H1 (cell line): Measurements from ENCODE around the gene HSD17B8. TPM values are rescaled to one million over a fixed set of nuclear protein-coding genes. Genes with fewer than 3 reads are reported as not detected.

Experiments
- CTCF ChIA-PET: fragments of 300-600 bp; sonication (Branson Sonifier 250); formaldehyde crosslinking; loops from one replicate; lab custom pipeline; 2021; ENCODE audit not compliant: partially characterized antibody; lab: Charles Lee
- POLR2A ChIA-PET: fragments of 300-600 bp; sonication (Branson Sonifier 250); formaldehyde crosslinking; loops from one replicate; lab custom pipeline; 2021; ENCODE audit warnings: inconsistent platforms; ENCODE audit not compliant: partially characterized antibody; lab: Charles Lee
- DNase-seq, 2 experiments: peaks; one replicate each; pipeline versions ENCODE4 v3.0.0 to v3.0.0-alpha.2; 2010 to 2022; ENCODE audit warnings: low spot score in 2 of 2, low read depth in 1 of 2, mixed read lengths in 1 of 2
- FAIRE-seq: peaks from 2 replicates; lab custom pipeline; 2011; peaks lifted over from hg19 to GRCh38; lab: Jason Lieb, UNC
- H2AFZ ChIP-seq: 2 replicates; pipeline ENCODE4 v1.8.1; 2012; ENCODE audit warnings: low read length, inconsistent platforms
- H2AK5ac ChIP-seq: 2 replicates; pipeline ENCODE4 v1.6.1; 2013; ENCODE audit warnings: low read depth, low read length
- H2BK120ac ChIP-seq: replicated peaks from 2 replicates; pipeline ENCODE3; 2013; ENCODE audit warnings: low read depth, low read length, inconsistent platforms
- H2BK12ac ChIP-seq: 2 replicates; pipeline ENCODE4 v1.6.1; 2013; ENCODE audit warnings: low read depth, low read length
- H2BK15ac ChIP-seq: 2 replicates; pipeline ENCODE4 v1.6.1; 2013; ENCODE audit warnings: low read length
- H2BK20ac ChIP-seq: 2 replicates; pipeline ENCODE4 v1.6.1; 2013; ENCODE audit warnings: low read length
- H2BK5ac ChIP-seq: 2 replicates; pipeline ENCODE4 v1.6.1; 2013; ENCODE audit warnings: low read depth, low read length
- H3K14ac ChIP-seq: 2 replicates; pipeline ENCODE4 v1.6.1; 2013; ENCODE audit warnings: inconsistent platforms; ENCODE audit not compliant: insufficient read length
- H3K18ac ChIP-seq: 2 replicates; pipeline ENCODE4 v1.6.1; 2013; ENCODE audit warnings: low read length; ENCODE audit errors: extremely low read depth
- H3K23ac ChIP-seq: 2 replicates; pipeline ENCODE4 v1.6.1; 2013; ENCODE audit warnings: inconsistent platforms; ENCODE audit not compliant: insufficient read length
- H3K23me2 ChIP-seq: 2 replicates; pipeline ENCODE4 v1.6.1; 2013; ENCODE audit warnings: low read depth, low read length
- H3K27ac ChIP-seq: 2 replicates; pipeline ENCODE4 v1.6.1; 2011; ENCODE audit warnings: low read depth, low read length, inconsistent platforms
- H3K27me3 ChIP-seq, 4 experiments: replicated peaks in 1 of 4; 1 replicate in 1 of 4; 2 replicates in 3 of 4; pipeline versions ENCODE4 v1.6.1 to v1.8.1; 2011 to 2013; ENCODE audit warnings: low read length in 3 of 4, mild to moderate bottlenecking in 3 of 4, inconsistent platforms in 2 of 4, mixed read lengths in 2 of 4, moderate library complexity in 1 of 4; ENCODE audit not compliant: control insufficient read depth in 3 of 4, insufficient read depth in 3 of 4; ENCODE audit errors: extremely low read depth in 1 of 4
- H3K36me3 ChIP-seq, 4 experiments: 2 replicates each; pipeline versions ENCODE4 v1.6.1 to v1.8.1; 2011 to 2013; ENCODE audit warnings: mild to moderate bottlenecking in 4 of 4, low read length in 3 of 4, moderate library complexity in 2 of 4, control low read depth in 1 of 4, inconsistent platforms in 1 of 4; ENCODE audit not compliant: insufficient read depth in 4 of 4, control insufficient read depth in 2 of 4
- H3K4ac ChIP-seq: replicated peaks from 2 replicates; pipeline ENCODE3; 2013; ENCODE audit warnings: low read length, low read depth, mixed read lengths, inconsistent platforms; ENCODE audit not compliant: insufficient read length
- H3K4me1 ChIP-seq, 4 experiments: replicated peaks in 1 of 4; 1 replicate in 1 of 4; 2 replicates in 3 of 4; pipeline versions ENCODE4 v1.6.1 to v1.8.1; 2011 to 2013; ENCODE audit warnings: low read length in 3 of 4, inconsistent platforms in 2 of 4, mixed read lengths in 1 of 4; ENCODE audit not compliant: insufficient read depth in 4 of 4, control insufficient read depth in 3 of 4
- H3K4me2 ChIP-seq, 2 experiments: 2 replicates each; pipeline versions ENCODE4 v1.6.1 to v1.8.1; 2011 to 2013; ENCODE audit warnings: low read depth in 2 of 2, low read length in 2 of 2, control low read depth in 1 of 2, inconsistent platforms in 1 of 2, mild to moderate bottlenecking in 1 of 2; ENCODE audit not compliant: insufficient read depth in 1 of 2
- H3K4me3 ChIP-seq, 4 experiments: fragments of 200-600, 300-600 bp in 1 of 4; sonication (generic), shearing (Covaris generic), sonication (Bioruptor Twin) in 1 of 4; 2 replicates each; pipeline versions ENCODE4 v1.5.1 to v1.8.1; 2011 to 2016; ENCODE audit warnings: low read length in 4 of 4, low read depth in 3 of 4, control low read depth in 2 of 4, inconsistent platforms in 2 of 4, mild to moderate bottlenecking in 2 of 4, mixed read lengths in 1 of 4, moderate library complexity in 1 of 4; ENCODE audit not compliant: insufficient read depth in 2 of 4; ENCODE audit errors: extremely low read depth in 1 of 4
- H3K56ac ChIP-seq: replicated peaks from 2 replicates; pipeline ENCODE3; 2013; ENCODE audit warnings: low read depth, mild to moderate bottlenecking, mixed read lengths, low read length, inconsistent platforms; ENCODE audit not compliant: insufficient read length
- H3K79me1 ChIP-seq: 2 replicates; pipeline ENCODE4 v1.6.1; 2013; ENCODE audit warnings: low read depth, low read length, control low read depth
- H3K79me2 ChIP-seq, 2 experiments: 2 replicates each; pipeline versions ENCODE4 v1.6.1 to v1.8.1; 2012 to 2013; ENCODE audit warnings: low read length in 2 of 2, mild to moderate bottlenecking in 2 of 2, inconsistent platforms in 1 of 2; ENCODE audit not compliant: insufficient read depth in 2 of 2, control insufficient read depth in 1 of 2
- H3K9ac ChIP-seq, 4 experiments: replicated peaks in 1 of 4; 1 replicate in 1 of 4; 2 replicates in 3 of 4; pipeline versions ENCODE4 v1.6.1 to v1.8.1; 2011 to 2013; ENCODE audit warnings: low read depth in 3 of 4, low read length in 3 of 4, control low read depth in 2 of 4, mild to moderate bottlenecking in 2 of 4, moderate library complexity in 2 of 4, inconsistent platforms in 1 of 4; ENCODE audit errors: extremely low read depth in 1 of 4
- H3K9me3 ChIP-seq, 2 experiments: 2 replicates each; pipeline versions ENCODE4 v1.6.1 to v1.8.1; 2012 to 2013; ENCODE audit warnings: mild to moderate bottlenecking in 2 of 2, moderate library complexity in 2 of 2, control low read depth in 1 of 2, inconsistent platforms in 1 of 2, low read depth in 1 of 2, low read length in 1 of 2, mixed read lengths in 1 of 2; ENCODE audit not compliant: insufficient read depth in 2 of 2
- H4K20me1 ChIP-seq, 2 experiments: replicated peaks in 1 of 2; 2 replicates each; pipeline versions ENCODE3 to v1.8.1; 2011 to 2013; ENCODE audit warnings: inconsistent platforms in 2 of 2, low read length in 2 of 2, mild to moderate bottlenecking in 1 of 2; ENCODE audit not compliant: insufficient read depth in 2 of 2, control insufficient read depth in 1 of 2
- H4K5ac ChIP-seq: 2 replicates; pipeline ENCODE4 v1.6.1; 2013; ENCODE audit warnings: low read length, low read depth, mixed read lengths, inconsistent platforms; ENCODE audit not compliant: insufficient read length
- H4K8ac ChIP-seq: 2 replicates; pipeline ENCODE4 v1.8.0; 2013; ENCODE audit warnings: mild to moderate bottlenecking, moderate library complexity, low read length, inconsistent platforms; ENCODE audit not compliant: insufficient read depth; ENCODE audit errors: extremely low read depth
- H4K91ac ChIP-seq: replicated peaks from 2 replicates; pipeline ENCODE3; 2013; ENCODE audit warnings: low read length, mixed read lengths, inconsistent platforms; ENCODE audit not compliant: insufficient read length
- CEBPB ChIP-seq: IDR thresholded peaks from 2 replicates; pipeline ENCODE4 v1.6.1; 2012; ENCODE audit warnings: low read depth, low read length
- CHD1 ChIP-seq: IDR thresholded peaks from 2 replicates; pipeline ENCODE4 v1.6.1; 2012; ENCODE audit warnings: low read depth, low read length, improper control_type of control experiment
- CTBP2 ChIP-seq: IDR thresholded peaks from 2 replicates; pipeline ENCODE4 v1.7.0; 2011; ENCODE audit warnings: borderline replicate concordance, mild to moderate bottlenecking, moderate library complexity, mixed read lengths, low read length; ENCODE audit not compliant: insufficient read depth, insufficient read length
- EP300 ChIP-seq, 2 experiments: IDR thresholded peaks; 1 replicate in 1 of 2; 2 replicates in 1 of 2; pipeline ENCODE4 v1.6.1; 2011 to 2012; ENCODE audit warnings: low read depth in 2 of 2, low read length in 2 of 2, mild to moderate bottlenecking in 2 of 2, borderline replicate concordance in 1 of 2, inconsistent platforms in 1 of 2, moderate library complexity in 1 of 2
- GTF2F1 ChIP-seq: IDR thresholded peaks from 2 replicates; pipeline ENCODE4 v1.6.1; 2012; ENCODE audit warnings: low read depth, low read length, improper control_type of control experiment, borderline replicate concordance
- RFX5 ChIP-seq: IDR thresholded peaks from 2 replicates; pipeline ENCODE4 v1.6.1; 2011; ENCODE audit warnings: low read depth, low read length, improper control_type of control experiment, borderline replicate concordance
- SAP30 ChIP-seq: fragments of 300-600 bp; sonication (generic); IDR thresholded peaks from 2 replicates; pipeline ENCODE4 v1.7.1; 2012; ENCODE audit warnings: low read length, moderate library complexity, mild to moderate bottlenecking, inconsistent platforms; ENCODE audit not compliant: insufficient read depth, insufficient replicate concordance
- SIX5 ChIP-seq: IDR thresholded peaks from 2 replicates; pipeline ENCODE4 v1.6.1; 2011; ENCODE audit warnings: mild to moderate bottlenecking, low read depth, low read length
- TAF7 ChIP-seq: optimal IDR thresholded peaks from 2 replicates; pipeline ENCODE3; 2011; ENCODE audit warnings: low read depth, mild to moderate bottlenecking, inconsistent platforms, low read length, moderate library complexity, borderline replicate concordance
- WGBS, 2 experiments: shearing (Covaris generic) in 1 of 2; methylation state at CpG; one replicate each; pipeline versions ENCODE4 v1.1.6 to v1.1.7; 2013 to 2015; ENCODE audit warnings: low lambda C conversion rate in 2 of 2, mixed read lengths in 2 of 2, inconsistent platforms in 1 of 2, low coverage in 1 of 2, missing lambda C conversion rate in 1 of 2; ENCODE audit not compliant: insufficient replicate concordance in 2 of 2, insufficient coverage in 1 of 2, insufficient read length in 1 of 2; ENCODE audit errors: extremely low coverage in 1 of 2, missing lambda C conversion rate in 1 of 2; 5-methylcytosine and 5-hydroxymethylcytosine counted together
- polyA plus RNA-seq, 7 experiments: library from polyadenylated mRNA; depleted of rRNA in 3 of 7; stranded (reverse) in 5 of 7; unstranded in 2 of 7; fragments of >200 nt in 5 of 7; fragments of 200-250 nt in 2 of 7; gene quantifications; 1 replicate in 5 of 7; 2 replicates in 1 of 7; 4 replicates in 1 of 7; pipeline versions ENCODE4 v1.2.1 to v1.2.3, GENCODE V29; 2011 to 2013; ENCODE audit warnings: missing spikeins in 2 of 7, mixed read lengths in 2 of 7
- total RNA-seq: library from RNA; stranded (reverse); fragmentation: NEBNext Ultra II Directional; extraction: Animal tissue kit (Norgen Biotek cat#: 25700); gene quantifications from 2 replicates; pipeline ENCODE4 v1.2.1, GENCODE V29; 2021
- TF ChIP-seq, protein P1 (sequence below): IDR thresholded peaks from 2 replicates; pipeline ENCODE4 v1.6.1; 2012; ENCODE audit warnings: inconsistent platforms
- TF ChIP-seq, protein P2 (sequence below): IDR thresholded peaks from 2 replicates; pipeline ENCODE4 v1.6.1; 2011; ENCODE audit warnings: low read depth, mild to moderate bottlenecking, low read length; ENCODE audit not compliant: insufficient read depth

The HSD17B8 gene
- total and polyA plus RNA-seq, 2 of the 8 experiments (the other 6 are each of a cell fraction or from before 2014, with no cell fraction given), result 3.3 to 17.1 TPM

DNA sequence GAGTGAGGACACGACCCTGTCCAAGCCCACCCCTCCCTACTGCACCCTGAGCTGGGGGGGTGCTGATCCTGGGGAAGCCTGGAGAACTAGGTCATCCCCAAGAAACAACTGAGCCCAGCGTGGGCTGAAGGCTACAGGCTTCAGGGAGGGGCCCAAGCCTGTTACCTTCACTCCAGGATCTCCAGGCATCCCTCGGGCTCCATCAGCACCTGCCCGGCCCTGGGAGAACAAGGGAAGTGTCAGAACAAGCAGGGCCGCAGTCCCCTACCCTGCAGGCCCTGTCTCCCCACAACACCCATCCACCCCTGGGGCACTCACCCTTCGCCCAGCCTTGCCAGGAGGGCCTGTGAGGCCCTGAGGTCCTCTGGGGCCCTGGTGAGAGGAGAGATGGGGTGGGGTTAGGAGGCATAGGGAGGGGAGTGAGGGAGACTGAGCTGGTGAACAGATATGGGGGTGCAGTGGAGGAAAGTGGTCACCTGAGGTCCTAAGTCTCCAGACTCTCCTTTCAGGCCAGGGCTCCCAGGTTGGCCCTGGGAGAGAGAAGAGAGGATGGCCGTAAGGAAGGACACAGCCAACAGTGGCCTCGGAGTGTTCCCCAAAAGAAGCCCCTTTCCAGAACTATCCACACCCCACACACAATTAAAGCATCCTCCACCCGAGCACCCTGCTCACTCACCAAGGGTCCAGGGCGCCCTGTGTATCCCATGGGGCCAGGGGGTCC, 25.5 kb upstream of the HSD17B8 start:
- Histone ChIP-seq H4K5ac (no peak overlapping the region), H3K4me3 (no peak overlapping the region), H2AFZ (no peak overlapping the region), H3K79me1 (no peaks in the 10 kb centered on the region), H3K14ac (no peak overlapping the region), H2BK120ac (no peak overlapping the region), H4K8ac (no peak overlapping the region), H2BK12ac (no peak overlapping the region), H3K23ac (no peak overlapping the region), H3K4me2 (no peak overlapping the region), H2BK5ac (no peak overlapping the region), H2BK20ac (no peak overlapping the region), H3K23me2 (no peaks in the 10 kb centered on the region), H4K91ac (no peak overlapping the region), H3K9me3 (no peaks in the 10 kb centered on the region), H3K27me3 (no peaks in the 10 kb centered on the region), H3K18ac (no peak overlapping the region), H3K27ac (no peak overlapping the region), H3K36me3 (no peaks in the 10 kb centered on the region), H3K79me2 (no peaks in the 10 kb centered on the region; a peak in 1 of 4 replicates), H3K9ac (no peak overlapping the region), H3K4ac (no peak overlapping the region), H2BK15ac (no peak overlapping the region), H4K20me1 (peaks cover 0 to 3% of the 10 kb centered on the region in 2 experiments), H2AK5ac (no peak overlapping the region), H3K56ac (no peak overlapping the region), H3K4me1 (no peaks in the 10 kb centered on the region)
- ChIA-PET POLR2A (no interaction called here), CTCF (interaction anchor here (1.3 kb wide), 1 partner anchor 97 kb away, joined by 3 read pairs; no protein-coding TSS in a partner anchor)
- 90% methylated on average over 8 of the region's 10 CpGs; no CpG with 5 or more reads in 1 of the 2 experiments for WGBS, 2 experiments
- FAIRE-seq, result no peak
- DNase-seq, result no peak
- TF ChIP-seq, protein P1, sequence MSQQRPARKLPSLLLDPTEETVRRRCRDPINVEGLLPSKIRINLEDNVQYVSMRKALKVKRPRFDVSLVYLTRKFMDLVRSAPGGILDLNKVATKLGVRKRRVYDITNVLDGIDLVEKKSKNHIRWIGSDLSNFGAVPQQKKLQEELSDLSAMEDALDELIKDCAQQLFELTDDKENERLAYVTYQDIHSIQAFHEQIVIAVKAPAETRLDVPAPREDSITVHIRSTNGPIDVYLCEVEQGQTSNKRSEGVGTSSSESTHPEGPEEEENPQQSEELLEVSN, result no peak
- TF ChIP-seq SIX5, result no peak
- no peak for TF ChIP-seq RFX5
- TF ChIP-seq SAP30, result no peak
- TF ChIP-seq CEBPB, result no peak
- no peak for TF ChIP-seq CHD1
- TF ChIP-seq, protein P2, sequence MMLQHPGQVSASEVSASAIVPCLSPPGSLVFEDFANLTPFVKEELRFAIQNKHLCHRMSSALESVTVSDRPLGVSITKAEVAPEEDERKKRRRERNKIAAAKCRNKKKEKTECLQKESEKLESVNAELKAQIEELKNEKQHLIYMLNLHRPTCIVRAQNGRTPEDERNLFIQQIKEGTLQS, result no peak
- TF ChIP-seq CTBP2, result no peak
- TF ChIP-seq EP300 (IDR thresholded peaks at IDR 0.05; ENCODE audit: borderline replicate concordance in 1 of 2, low read depth in 2 of 2, low read length in 2 of 2), result no peak
- TF ChIP-seq TAF7, result no peak
- TF ChIP-seq GTF2F1, result no peak
